ENCODE data around the gene LGI4.

LGI4 gene

DNA sequence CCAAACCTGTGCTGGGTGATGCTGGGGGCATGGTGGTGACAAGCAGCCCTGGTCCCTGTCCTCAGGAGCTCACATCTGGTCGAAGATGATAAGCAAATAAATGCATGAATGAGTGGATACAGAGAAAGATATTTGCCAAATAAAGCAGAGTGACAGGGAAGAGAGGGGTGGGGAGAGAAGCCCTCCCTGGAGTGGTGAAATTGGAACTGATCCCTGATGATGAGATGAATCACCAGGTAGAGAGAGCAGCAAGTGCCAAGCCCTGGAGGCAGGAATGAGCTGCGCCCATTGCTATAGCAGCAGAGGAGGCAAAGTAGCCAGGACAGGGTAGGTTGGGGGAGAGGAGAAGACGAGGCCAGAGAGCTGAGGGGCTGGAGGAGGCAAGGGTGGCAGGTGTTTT, 33.3 kb upstream of the LGI4 start:
- Histone ChIP-seq H3K27me3 (ENCODE audit: control insufficient read depth, insufficient read depth, low read length) (no peaks in the 10 kb centered on the region), H3K9ac (ENCODE audit: low read depth, low read length) (no peak overlapping the region), H3K4me1 (ENCODE audit: control insufficient read depth, insufficient read depth, low read length) (no peaks in the 10 kb centered on the region), H3K9me3 (ENCODE audit: control insufficient read depth, insufficient read depth, low read length) (no peaks in the 10 kb centered on the region), H3K4me3 (ENCODE audit: low read depth, low read length) (no peak overlapping the region), H3K36me3 (ENCODE audit: control insufficient read depth, insufficient read depth, low read length) (peaks cover 50% of the 10 kb centered on the region)

DNA sequence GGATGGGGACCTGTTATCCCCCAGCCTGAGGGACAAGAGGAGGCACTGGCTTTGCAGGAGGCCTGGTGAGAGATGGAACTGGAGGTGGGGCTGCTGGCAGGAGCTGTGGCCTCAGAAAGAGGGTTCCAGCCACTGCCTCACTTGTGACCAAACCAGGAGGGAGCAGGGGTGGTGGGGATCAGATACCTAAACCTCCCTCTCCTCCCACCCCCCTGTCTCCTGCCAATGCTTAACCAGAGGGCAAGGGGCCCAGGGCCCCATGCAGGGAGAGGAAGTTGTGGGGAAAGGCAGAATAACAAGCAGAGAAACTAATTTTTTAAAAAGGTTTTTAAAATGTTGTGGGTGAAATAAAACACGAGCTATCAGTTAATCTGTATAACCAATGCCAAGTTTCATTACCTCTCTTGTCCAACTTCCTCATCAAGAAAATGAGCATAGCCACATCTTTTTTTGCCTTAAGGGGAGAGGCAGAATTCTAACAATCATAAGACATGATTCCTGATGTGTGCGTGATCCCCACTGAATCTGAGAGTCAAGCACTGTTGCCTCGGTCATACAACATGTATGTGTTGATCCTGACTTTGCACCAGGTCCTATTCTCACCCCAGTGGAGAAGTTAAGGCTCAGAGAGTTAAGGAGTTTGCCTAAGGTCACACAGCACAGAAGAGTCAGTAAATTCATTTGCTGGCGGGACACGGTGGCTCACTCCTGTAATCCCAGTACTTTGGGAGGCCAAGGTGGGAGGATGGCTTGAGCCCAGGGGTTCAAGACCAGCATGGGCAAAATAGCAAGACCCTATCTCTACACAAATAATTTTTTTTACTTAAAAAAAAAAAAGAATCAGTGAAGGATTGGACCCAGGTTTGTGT, 32.6 kb upstream of the LGI4 start:
- Histone ChIP-seq H3K4me1 (ENCODE audit: control insufficient read depth, insufficient read depth, low read length) (no peaks in the 10 kb centered on the region), H3K36me3 (ENCODE audit: control insufficient read depth, insufficient read depth, low read length) (peaks cover 56% of the 10 kb centered on the region), H3K9me3 (ENCODE audit: control insufficient read depth, insufficient read depth, low read length) (no peaks in the 10 kb centered on the region), H3K27me3 (ENCODE audit: control insufficient read depth, insufficient read depth, low read length) (no peaks in the 10 kb centered on the region), H3K4me3 (ENCODE audit: low read depth, low read length) (no peak overlapping the region), H3K9ac (ENCODE audit: low read depth, low read length) (no peak overlapping the region)

DNA sequence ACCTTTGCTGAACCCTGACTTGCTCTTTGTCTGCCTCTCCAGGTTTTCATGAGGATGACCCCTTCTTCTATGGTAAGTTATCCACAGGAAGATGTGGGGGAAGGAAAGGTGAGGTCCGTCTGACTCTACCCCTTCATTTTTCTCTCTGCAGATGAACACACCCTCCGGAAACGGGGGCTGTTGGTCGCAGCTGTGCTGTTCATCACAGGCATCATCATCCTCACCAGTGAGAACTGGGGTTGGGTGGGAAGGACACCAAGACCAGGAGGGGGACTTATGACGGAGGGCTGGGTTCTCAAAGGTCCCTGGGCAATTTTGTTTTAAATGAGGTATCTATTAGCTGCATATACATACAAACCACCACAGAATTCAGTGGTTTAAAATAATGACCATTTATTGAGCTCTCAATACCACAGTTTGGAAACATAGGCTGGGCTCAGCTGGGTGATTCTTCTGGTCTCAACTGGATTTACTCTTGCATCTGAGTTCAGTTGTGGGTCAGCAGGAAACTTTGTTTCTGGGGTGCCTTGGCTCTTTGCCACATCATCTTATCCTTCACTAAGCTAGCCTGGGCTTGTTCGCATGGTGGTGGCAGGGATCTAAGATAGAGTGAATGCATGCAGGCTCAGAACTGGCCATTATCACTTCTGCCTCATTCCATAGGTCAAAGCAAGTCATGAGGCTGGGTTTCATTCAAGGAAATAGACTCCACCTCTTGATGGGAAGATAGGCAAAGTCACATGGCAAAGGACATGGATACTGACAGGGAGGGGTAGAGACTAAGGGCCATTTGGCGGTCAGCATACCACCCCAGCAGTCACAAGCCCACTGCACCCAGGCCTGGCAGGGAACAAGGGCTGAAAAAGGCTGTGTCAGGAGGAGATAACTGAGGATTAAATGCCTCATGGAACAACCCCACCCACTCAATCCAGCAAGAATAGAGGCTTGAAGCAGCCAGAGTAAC, 31.5 kb upstream of the LGI4 start:
- Histone ChIP-seq H3K4me1 (ENCODE audit: control insufficient read depth, insufficient read depth, low read length) (no peaks in the 10 kb centered on the region), H3K36me3 (ENCODE audit: control insufficient read depth, insufficient read depth, low read length) (peaks cover 59% of the 10 kb centered on the region), H3K27me3 (ENCODE audit: control insufficient read depth, insufficient read depth, low read length) (no peaks in the 10 kb centered on the region), H3K4me3 (ENCODE audit: low read depth, low read length) (no peak overlapping the region), H3K9me3 (ENCODE audit: control insufficient read depth, insufficient read depth, low read length) (no peaks in the 10 kb centered on the region), H3K9ac (ENCODE audit: low read depth, low read length) (no peak overlapping the region)

DNA sequence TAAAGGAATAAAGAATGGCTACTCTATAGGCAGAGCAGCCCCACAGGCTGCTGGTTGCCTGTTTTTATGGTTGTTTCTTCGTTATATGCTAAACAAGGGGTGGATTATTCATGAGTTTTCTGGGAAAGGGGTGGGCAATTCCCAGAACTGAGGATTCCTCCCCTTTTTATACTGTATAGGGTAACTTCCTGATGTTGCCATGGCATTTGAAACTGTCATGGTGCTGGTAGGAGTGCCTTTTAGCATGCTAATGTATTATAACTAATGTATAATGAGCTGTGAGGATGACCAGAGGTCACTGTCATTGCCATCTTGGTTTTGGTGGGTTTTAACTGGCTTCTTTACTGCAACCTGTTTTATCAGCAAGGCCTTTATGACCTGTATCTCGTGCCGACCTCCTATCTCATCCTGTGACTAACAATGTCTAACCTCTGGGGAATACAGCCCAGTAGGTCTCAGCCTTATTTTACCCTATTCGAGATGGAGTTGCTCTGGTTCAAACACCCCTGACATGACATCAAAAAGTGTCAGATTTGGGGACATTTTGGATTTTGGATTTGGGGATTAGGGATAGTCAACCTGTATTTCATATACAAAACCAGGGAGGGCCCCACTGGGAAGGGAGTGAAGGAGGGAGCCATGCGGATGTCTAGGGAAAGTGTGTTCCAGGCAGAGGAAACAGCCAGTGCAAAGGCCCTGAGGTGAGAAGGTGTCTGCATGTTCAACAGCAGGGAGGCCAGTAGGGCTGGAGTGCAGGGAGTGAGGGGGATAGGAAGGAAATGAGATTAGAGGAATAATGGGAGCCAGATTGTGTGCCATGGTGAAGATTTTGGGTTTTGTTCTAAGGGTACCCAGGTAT, 30.6 kb upstream of the LGI4 start:
- Histone ChIP-seq H3K9me3 (ENCODE audit: control insufficient read depth, insufficient read depth, low read length) (no peaks in the 10 kb centered on the region), H3K9ac (ENCODE audit: low read depth, low read length) (no peak overlapping the region), H3K36me3 (ENCODE audit: control insufficient read depth, insufficient read depth, low read length) (peaks cover 63% of the 10 kb centered on the region), H3K4me1 (ENCODE audit: control insufficient read depth, insufficient read depth, low read length) (no peaks in the 10 kb centered on the region), H3K4me3 (ENCODE audit: low read depth, low read length) (no peak overlapping the region), H3K27me3 (ENCODE audit: control insufficient read depth, insufficient read depth, low read length) (no peaks in the 10 kb centered on the region)

DNA sequence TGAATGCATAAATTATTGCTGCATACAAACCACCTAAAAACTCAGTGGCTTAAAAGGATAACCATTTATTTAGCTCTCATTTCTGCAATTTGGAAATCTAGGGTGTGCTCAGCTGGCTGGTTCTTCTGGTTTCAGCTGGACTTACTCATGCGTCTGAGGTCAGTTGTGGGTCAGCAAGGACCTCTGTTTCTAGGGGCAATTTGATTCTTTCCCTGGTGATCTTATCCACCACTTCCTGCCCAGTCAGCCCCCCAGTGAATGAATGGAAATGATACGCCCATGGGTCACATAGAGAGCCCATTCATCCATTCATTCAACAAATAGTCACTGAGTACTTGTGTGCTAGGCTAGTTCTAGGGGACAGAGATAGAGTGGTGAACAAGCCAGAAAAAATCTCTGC, 29.6 kb upstream of the LGI4 start:
- Histone ChIP-seq H3K4me1 (ENCODE audit: control insufficient read depth, insufficient read depth, low read length) (no peaks in the 10 kb centered on the region), H3K9me3 (ENCODE audit: control insufficient read depth, insufficient read depth, low read length) (no peaks in the 10 kb centered on the region), H3K36me3 (ENCODE audit: control insufficient read depth, insufficient read depth, low read length) (peaks cover 61% of the 10 kb centered on the region), H3K9ac (ENCODE audit: low read depth, low read length) (no peak overlapping the region), H3K27me3 (ENCODE audit: control insufficient read depth, insufficient read depth, low read length) (no peaks in the 10 kb centered on the region), H3K4me3 (ENCODE audit: low read depth, low read length) (no peak overlapping the region)

DNA sequence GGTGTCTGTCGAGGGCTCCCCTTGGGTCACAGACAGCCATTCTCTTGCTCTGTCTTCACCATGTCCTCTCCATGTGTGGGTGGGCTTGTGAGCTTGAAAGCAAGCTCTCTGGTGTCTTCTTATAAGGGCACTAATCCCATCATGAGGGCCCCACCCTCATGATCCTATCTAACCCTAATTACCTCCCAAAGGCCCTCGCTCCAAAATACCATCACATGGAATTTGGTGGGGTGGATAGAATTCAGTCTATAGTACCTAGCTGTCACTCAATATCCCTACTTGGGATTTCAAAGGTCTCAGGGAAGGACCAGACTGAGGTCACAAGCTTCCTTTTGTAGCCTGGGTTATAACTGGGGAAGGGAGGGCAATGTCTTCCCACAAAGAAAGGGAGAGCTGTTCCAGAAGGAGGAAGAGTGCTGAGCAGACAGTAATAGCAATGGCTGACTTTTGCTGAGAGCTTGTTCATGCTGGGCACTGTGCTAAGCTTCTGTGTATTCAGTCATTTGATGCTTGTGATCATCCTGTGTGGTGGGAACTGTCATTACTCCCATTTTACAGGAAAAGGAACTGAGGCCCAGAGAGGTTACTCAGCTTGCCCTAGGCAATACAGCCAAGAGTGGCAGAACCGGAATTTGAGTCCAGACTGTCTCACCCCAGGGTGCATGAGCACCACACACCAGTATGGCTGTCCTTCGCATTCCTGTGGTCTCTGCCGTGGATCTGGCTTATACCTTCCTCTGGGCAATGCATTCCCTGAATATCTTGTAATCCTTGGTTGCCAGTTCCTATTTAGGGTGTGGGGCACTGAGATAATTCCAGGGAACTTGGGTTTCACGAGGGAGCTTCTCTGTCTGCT, 27.8 kb upstream of the LGI4 start:
- Histone ChIP-seq H3K27me3 (ENCODE audit: control insufficient read depth, insufficient read depth, low read length) (no peaks in the 10 kb centered on the region), H3K9ac (ENCODE audit: low read depth, low read length) (no peak overlapping the region), H3K36me3 (ENCODE audit: control insufficient read depth, insufficient read depth, low read length) (peaks cover 60% of the 10 kb centered on the region), H3K9me3 (ENCODE audit: control insufficient read depth, insufficient read depth, low read length) (no peaks in the 10 kb centered on the region), H3K4me1 (ENCODE audit: control insufficient read depth, insufficient read depth, low read length) (no peaks in the 10 kb centered on the region), H3K4me3 (ENCODE audit: low read depth, low read length) (no peak overlapping the region)

DNA sequence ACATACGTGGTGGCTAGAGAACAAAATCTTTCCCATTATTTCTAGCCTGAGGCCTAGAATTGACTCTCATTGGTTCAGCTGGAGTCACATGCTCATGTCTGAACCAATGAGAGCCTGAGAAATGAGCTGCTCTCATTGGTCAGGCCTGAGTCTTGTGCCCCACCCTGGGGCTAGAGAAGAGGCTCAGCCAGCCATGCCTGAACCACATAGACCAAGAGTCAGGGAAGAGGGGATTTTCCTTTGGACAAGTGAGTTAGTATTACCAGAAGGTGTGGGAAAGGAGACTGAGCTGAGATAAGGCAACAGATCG, 26.5 kb upstream of the LGI4 start:
- Histone ChIP-seq H3K36me3 (ENCODE audit: control insufficient read depth, insufficient read depth, low read length) (peaks cover 50% of the 10 kb centered on the region), H3K9me3 (ENCODE audit: control insufficient read depth, insufficient read depth, low read length) (no peaks in the 10 kb centered on the region), H3K4me3 (ENCODE audit: low read depth, low read length) (no peak overlapping the region), H3K4me1 (ENCODE audit: control insufficient read depth, insufficient read depth, low read length) (no peaks in the 10 kb centered on the region), H3K27me3 (ENCODE audit: control insufficient read depth, insufficient read depth, low read length) (no peaks in the 10 kb centered on the region), H3K9ac (ENCODE audit: low read depth, low read length) (no peak overlapping the region)

DNA sequence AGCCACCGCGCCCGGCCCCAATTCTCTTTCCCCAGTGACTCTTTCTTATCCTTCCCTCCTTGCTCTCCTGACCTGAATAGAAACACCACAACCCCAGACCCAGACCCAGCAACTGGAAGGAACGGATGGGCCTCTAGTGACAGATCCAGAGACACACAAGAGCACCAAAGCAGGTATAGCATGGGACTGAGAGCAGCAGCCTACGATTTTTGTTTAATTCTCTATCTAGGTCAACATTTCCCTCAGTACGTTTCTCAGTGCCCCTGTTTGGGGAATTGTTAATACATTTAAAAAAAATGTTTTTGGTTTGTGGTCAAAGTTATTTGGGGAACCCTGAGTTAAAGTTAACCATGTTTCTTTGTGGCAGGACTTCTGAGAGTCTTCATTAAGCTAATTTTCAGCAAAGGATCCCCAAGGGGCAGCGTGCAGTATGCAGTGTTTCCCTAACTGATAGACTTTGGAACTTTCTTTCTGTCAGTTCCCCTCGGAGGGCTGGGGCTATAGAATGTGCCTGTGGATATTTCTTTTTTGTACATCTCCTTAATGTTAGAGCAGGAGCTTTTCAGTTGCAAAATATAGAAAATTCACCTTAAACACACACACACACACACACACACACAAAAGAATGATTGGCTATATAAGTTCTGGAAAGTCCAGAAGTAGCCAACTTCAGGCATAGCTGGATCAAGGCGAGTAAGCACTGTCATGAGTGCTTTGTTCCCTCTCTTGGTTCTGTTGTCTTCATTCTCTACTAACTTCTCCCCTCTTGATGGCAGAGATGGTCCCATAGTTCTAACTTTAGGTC, 26.0 kb upstream of the LGI4 start:
- Histone ChIP-seq H3K9me3 (ENCODE audit: control insufficient read depth, insufficient read depth, low read length) (no peaks in the 10 kb centered on the region), H3K27me3 (ENCODE audit: control insufficient read depth, insufficient read depth, low read length) (no peaks in the 10 kb centered on the region), H3K4me1 (ENCODE audit: control insufficient read depth, insufficient read depth, low read length) (peaks cover 5% of the 10 kb centered on the region), H3K9ac (ENCODE audit: low read depth, low read length) (no peak overlapping the region), H3K4me3 (ENCODE audit: low read depth, low read length) (no peak overlapping the region), H3K36me3 (ENCODE audit: control insufficient read depth, insufficient read depth, low read length) (peaks cover 44% of the 10 kb centered on the region)

DNA sequence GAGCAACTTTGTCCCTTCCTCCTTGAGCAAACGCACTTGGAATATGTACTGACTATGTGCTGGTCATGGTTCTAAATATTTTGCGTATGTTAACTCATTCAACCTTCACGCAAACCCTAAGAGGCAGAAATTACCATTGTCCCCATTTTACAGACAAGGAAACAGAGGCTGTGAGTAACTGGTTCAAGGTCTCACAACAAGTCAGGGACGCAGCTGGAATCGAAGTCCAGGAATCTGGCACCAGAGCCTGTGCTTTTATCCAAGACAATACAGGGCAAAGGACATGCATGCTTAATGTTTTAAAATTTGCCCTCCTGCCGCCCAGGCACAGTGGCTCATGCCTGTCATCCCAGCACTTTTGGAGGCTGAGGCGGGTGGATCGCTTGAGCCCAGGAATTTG, 24.7 kb upstream of the LGI4 start:
- H3K36me3 ChIP-seq (ENCODE audit: control insufficient read depth, insufficient read depth, low read length): peaks cover 34% of the 10 kb centered on the region
- H3K27me3 ChIP-seq (ENCODE audit: control insufficient read depth, insufficient read depth, low read length): no peaks in the 10 kb centered on the region
- no peaks in the 10 kb centered on the region for H3K9me3 ChIP-seq (ENCODE audit: control insufficient read depth, insufficient read depth, low read length)
- H3K9ac ChIP-seq (ENCODE audit: low read depth, low read length): no peak overlapping the region
- peaks cover 7% of the 10 kb centered on the region for H3K4me1 ChIP-seq (ENCODE audit: control insufficient read depth, insufficient read depth, low read length)
- no peak overlapping the region for H3K4me3 ChIP-seq (ENCODE audit: low read depth, low read length)

DNA sequence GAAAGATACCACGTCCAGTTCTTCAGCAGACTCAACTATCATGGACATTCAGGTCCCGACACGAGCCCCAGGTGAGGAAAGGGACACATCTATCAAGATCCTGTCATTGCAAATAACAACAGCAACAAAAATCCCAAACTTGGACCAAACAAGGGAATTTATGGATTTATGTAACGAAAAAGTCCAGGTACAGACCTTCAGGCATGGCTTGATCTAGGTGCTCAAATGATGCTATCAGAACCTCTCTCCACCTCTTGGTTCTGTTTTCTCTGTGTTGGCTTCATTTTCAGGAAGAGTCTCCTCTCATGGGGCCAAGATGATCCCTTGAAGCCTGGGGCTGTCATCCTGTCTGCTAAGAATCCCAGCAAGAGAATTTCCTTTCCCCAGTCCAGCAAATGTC, 22.6 kb upstream of the LGI4 start:
- no peaks in the 10 kb centered on the region for H3K27me3 ChIP-seq (ENCODE audit: control insufficient read depth, insufficient read depth, low read length)
- H3K9me3 ChIP-seq (ENCODE audit: control insufficient read depth, insufficient read depth, low read length): no peaks in the 10 kb centered on the region
- peaks cover 20% of the 10 kb centered on the region for H3K36me3 ChIP-seq (ENCODE audit: control insufficient read depth, insufficient read depth, low read length)
- no peak overlapping the region for H3K9ac ChIP-seq (ENCODE audit: low read depth, low read length)
- H3K4me1 ChIP-seq (ENCODE audit: control insufficient read depth, insufficient read depth, low read length): peaks cover 14% of the 10 kb centered on the region
- H3K4me3 ChIP-seq (ENCODE audit: low read depth, low read length): no peak overlapping the region

Measured in iPS-15b (cell line).